Activated CD8-positive, alpha-beta memory T cell treated with anti-CD3 and anti-CD28 coated beads for 24 hours (primary cell): Measurements from ENCODE around the gene FBXW5.

Experiments
- DNase-seq: peaks from one replicate; pipeline ENCODE4 v3.0.0-alpha.2; 2020

The FBXW5 gene

DNA sequence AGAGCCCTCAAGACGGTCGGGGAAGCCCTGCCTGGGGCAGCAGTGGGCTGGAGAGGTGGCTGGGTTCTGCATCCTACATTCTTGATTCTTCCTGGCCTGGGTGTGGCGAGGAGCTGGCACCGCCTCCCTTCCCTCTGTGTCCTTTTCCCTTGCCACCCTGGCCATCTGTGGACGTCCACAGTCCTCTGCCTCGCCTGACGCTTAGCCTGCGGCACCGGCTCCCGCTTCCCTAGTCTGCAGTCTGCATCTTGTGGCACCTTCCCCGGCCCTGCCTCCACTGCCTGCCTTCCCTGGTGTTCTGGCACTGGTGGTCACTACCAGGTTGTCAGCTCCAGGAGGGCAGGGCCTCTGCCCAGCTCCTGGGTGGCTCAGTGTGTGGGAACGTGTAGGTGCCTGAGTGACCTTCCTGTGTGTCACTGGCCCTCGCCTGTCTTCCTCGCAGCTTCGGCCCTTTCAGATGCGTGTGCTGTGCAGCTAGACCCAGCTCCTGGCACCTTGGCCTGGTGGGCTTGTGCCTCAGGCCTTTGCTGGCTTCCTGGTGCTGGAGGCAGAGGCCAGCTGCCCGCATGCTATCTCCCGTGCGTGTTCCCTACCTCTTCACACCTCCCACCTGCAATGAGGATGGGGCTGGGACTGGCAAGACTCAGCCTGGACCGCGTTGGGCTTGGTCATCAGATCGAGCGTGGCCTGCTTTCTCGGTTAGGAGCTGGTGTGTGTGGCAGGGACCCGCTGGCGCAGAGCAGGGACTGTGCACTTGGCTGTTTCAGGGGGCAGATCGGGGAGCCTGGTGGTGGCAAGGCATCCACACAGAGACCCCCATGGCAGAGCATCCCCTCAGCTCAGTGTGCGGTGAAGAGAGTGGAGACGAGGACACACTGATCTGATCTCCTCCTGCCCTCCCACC, 37.3 kb downstream of the FBXW5 start:
- DNase-seq, result no peak

DNA sequence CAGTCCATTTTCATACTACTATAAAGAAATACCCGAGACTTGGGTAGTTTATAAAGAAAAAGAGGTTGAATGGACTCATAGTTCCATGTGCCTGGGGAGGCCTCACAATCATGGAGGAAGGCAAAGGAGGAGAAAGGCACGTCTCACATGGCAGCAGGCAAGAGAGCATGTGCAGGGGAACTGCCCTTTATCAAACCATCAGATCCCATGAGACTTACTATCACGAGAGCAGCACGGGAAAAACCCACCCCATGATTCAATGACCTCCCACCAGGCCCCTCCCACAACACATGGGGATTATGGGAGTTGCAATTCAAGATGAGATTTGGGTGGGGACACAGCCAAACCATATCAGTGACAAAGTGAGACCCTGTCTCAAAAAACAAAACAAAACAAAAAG, 38.3 kb downstream of the FBXW5 start:
- DNase-seq, result no peak

DNA sequence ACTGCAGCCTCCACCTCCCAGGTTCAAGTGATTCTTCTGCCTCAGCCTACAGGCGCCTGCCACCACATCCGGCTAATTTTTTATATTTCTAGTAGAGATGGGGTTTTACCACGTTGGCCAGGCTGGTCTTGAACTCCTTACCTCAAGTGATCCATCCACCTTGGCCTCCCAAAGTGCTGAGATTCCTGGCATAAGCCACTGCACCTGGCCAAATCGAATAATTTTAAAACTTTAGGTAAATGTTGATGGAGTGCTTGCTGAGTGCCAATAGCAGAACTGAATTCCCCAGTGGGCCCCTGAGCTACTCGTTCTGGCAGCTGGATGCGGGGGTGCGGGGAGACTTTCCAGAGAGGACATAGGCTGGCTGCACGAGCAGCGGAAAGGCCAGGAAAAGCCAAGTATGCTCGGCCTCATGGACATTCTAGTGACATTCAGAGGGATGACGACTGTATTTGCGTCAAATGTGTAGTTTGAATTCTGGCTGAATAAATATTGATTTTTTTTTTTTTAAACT, 41.4 kb downstream of the FBXW5 start:
- DNase-seq, result no peak

DNA sequence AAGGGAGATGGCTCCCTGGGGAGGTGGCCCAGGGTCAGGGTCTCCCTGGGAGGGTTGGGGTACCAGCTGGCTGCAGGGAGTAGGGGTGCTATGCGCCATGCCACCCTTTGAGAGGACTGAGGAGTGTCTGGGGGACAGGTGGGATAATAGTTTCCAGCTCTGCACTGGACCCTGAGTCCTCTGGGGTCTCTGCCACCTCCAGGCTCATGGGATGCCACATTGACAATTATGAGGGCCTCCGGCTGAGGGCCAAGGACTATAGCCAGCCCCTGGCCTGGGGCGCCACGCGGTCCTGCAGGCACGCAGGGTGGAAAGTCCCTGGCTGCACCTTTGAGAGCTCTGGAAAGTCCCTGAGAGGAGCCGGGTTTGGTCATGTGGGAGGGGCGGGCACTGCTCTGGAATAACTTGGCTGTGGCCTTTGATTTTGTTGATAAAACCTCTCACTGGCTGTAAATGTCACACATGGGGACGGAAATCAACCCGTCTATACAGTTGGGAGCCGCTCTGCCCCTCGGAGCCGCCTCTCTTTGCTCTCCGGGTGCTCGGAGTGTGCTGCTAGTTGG, 42.2 kb downstream of the FBXW5 start:
- DNase-seq, result no peak

DNA sequence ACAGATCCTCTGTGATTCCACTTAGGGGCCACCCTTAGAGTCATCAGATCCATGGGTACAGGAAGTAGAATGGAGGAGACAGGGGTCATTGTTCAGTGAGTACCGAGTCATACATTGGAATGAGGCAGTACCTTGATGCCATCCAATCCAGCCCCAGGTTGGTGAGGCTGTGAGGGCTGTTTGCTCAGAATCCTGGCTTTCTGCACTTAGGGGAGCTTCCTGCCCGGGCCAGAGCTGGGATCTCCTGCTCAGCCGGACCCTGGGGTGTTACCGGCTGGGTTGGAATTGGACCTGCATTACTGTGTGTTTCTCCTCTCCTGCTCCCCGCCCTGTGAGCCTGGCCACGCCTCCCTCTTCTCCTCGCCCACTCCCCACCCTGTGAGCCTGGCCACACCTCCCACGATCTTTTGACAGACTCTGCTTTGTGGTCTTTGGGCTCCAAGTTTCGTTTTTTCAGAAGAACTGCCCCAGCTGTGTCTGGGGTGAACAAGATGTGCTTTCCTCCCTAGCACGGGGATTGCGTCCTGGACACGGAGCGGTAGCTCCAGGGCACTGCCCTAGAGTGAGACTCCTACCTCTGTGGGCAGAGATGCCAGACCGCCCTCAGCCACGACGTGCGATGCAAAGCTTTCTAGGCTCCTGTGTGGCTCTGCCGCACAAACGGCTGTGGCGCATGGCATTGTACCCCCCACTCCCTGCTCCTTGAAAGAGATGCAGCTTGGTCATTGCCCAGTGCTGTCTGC, 42.9 kb downstream of the FBXW5 start:
- DNase-seq, result peak; percentile 91

DNA sequence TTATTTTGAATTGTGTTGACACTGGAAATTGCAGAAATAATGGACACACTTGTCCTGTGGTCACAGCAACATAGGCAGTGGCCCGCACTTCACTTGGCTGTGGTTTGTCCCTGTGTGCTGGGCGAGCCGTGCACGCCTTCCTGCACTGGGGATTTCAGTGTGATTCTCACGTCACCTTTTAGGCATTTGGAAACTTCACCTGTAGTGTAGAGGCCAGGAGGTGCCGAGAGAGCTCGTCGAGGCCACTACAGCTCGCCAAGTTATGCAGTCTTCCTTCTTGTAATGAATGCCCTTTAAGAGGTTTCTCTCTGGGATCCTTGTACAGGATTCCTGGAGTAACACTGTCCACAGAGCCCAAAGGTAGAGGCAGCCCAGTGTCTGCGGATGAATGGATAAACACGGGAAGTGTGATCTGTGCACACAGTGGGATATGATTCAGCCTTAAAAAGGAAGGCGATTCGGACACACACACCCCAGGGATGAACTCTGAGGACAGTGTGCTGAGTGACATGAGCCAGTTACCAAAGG, 43.5 kb downstream of the FBXW5 start:
- no peak for DNase-seq

DNA sequence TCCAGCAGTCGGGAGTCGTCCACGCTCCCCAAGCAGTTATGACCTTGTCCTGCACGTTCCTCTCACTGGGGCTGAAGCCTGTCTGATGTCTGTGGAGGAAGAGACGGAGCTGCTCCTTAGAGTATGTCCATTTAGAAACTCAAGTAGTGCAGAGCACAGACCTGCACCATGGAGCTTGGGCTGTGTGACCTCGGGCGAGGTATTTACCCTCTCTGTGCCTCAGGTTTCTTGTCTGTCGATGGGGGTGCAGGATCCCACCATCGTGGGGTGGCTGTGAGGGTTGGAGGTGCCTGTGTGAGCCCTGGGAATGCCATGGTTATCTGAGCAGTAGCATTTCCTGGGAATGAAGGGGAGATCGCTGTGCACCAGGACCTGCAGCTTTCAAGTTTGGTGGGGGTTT, 44.0 kb downstream of the FBXW5 start:
- DNase-seq, result no peak

DNA sequence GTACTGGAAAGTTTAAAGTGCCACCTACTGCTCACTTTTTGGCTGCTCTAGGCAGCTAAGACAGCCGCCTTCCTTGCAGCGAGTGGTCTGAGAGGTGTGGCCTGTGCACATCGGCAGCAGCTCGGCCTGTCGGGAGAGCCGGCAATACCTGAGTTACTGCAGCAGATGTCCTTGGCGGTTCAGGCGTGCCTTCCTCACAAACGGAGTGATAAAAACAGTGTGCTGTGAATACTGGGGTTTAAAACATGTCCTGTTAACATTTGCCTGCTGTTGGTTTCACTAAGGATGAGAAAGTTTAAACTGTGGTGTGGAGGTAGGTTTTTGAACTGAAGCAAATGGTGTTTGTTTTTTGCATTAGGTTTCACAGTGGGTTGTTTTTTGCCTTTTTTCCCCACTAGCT, 45.3 kb downstream of the FBXW5 start:
- DNase-seq, result no peak

DNA sequence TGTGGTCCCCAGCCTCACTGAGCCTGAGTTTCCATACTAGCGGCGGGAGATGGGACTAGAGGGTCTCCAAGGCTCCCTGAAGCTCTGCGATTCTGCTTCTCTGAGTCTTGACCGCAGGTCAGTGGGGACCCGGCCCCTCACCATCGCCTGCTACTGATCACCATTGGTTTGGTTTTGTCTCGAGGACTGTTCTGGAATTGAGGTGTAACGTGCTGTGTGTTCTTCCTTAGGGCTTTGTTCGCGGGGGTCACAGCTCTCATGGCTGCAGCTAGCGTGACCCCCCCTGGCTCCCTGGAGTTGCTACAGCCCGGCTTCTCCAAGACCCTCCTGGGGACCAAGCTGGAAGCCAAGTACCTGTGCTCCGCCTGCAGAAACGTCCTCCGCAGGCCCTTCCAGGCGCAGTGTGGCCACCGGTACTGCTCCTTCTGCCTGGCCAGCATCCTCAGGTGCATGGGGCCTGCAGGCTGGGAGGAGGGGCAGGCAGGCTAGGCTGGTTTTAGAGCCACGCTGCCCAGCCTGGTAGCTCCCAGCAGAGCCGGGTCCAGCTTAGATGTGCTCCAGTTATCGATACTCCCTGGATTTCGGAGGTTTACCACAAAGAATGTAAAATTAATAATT, 45.9 kb downstream of the FBXW5 start:
- no peak for DNase-seq

DNA sequence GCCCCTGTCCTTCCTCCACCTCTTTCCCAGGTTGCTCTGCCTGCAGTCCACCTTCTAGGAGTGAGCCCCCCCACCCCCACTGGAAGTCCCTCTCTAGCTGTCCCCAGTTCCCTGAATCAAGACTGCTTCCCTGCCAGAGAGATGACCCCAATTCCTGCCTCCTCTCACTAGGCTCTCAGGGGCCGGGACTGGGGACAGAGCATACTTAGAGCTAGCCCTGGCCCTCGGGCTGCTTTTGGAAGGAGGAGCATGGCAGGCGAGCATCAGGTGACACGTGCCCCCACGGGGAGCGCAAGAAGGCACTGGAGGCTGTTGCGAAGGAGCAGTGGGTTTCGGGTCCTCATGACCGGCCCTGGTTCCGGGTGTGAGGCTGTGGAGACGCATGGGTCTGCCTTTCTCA, 48.5 kb downstream of the FBXW5 start:
- no peak for DNase-seq

DNA sequence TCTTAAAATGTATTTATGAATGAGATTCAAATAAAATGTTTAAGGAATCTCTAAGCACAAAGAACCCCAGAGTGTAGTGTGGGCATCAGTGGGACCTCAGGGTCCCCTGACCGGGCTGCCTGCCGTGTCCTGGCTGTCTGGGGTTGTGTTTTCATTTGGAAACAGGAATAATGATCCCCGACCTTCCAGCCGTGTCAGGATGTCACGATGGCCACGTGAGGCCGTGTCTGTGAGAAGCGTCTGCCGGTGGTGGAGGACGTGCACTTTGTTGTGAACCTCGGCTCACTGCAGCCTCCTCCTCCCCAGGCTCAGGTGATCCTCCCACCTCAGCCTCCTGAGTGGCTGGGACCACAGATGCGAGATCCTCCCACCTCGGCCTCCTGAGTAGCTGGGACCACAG, 53.9 kb downstream of the FBXW5 start:
- DNase-seq, result no peak
